ENCODE measurements around the gene MEG3. TPM values are rescaled to one million over a fixed set of nuclear protein-coding genes. Genes with fewer than 3 reads are reported as not detected.
"Not testable (repeated sequence)": the region's sequence is repeated elsewhere in the genome, so short reads cannot be mapped to it uniquely, and the experiment has no call there.

The MEG3 gene
- total RNA-seq, 1 donor from 2014 or later, result 24.7 TPM

DNA sequence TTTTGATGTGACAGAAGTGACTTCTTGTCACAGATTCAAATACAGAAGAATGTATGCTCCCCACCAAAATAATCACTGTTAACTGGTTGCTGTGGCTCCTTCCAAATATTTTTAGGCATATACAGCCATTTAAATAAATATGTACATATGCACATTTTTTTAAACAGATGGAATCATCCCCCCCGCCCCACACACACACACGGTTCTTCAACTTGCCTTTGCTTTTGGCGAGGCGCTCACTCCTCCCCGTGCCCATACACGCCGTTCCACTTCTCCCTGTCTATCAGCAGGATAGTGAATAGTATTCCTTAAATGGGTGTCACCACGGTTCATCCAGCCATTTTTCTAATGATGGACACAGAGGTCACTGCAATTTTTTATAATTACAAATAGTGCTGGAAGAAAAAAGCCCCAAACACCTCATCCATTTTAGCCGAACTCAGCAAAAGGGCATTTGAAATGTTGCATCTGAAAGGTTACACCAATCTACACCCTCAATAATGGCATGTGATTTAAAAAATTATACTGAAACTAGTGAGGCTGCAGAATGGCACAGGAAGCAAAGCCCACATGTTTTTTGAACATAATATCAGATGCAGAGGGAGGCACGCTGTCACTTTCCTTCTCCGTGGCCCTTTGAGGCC is 39.2 kb upstream of the MEG3 start:
- ATAC-seq (ENCODE audit: poor library complexity), result no peak
- intact Hi-C loops (cut with DNase I), result no loop called here
- DNase-seq, result peak; percentile 16

DNA sequence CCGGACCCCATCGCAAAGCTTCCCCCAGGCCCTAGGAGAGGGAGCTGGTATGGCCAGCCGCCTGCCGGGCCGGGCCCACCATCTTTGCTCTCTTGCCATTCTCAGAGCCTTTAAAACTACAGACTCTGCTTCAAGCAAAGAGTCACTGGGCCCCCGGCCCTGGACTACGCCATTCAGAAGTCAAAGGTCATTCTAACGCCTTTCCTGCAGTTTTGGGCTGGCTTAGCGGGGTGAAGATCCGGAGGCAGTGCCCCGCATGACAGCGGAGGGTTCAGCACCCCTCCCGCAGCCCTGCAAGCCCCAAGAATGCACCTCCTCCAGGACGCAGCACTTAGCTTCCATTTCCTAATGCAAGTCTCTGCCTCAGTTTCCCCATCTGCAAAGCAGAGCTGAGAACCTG is 38.3 kb upstream of the MEG3 start:
- ATAC-seq (ENCODE audit: poor library complexity), result no peak
- intact Hi-C loops (cut with DNase I), result no loop called here
- DNase-seq, result peak; percentile 11

DNA sequence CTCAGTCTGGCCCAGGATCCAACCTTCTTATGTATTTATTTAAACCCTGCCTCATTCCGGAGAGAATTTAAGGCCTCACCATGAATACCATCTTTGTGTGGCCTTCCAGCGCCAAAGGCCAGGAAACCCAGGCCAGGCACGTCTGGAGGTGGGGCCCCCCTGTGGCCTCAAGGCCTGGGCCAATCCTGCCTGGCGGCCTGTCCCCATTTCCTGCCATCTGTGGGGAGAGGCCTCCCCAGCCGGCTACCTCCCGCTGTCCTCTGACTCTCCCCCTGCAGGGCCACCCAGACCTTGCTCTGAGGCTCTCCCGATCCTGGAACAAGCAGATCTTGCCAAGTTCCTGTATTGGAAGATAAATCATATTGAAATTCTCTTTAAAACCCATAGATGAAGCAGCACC is 37.4 kb upstream of the MEG3 start:
- ATAC-seq (ENCODE audit: poor library complexity) (no peak), DNase-seq (peak; percentile 8)
- intact Hi-C loops (cut with DNase I), result no loop called here

DNA sequence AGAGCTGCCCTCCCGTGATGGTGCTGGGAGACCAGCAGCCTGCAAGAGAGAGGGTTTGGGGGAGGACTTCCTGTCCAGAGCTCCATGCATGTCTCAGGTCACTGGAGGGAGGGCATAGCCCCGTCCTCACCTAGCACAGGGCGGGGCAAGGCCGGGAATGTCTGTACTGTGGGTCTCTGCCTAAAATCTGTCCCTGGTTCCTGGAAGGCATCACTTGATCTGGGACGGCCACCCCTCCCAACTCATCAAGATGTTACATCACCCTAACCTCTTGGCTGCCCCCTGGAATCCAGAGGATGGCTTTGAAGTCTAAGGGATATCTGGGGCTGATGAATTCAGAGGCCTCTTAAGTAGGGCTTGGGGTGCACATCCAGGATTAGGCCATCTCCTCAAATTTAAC is 37.0 kb upstream of the MEG3 start:
- intact Hi-C loops (cut with DNase I), result no loop called here
- ATAC-seq (ENCODE audit: poor library complexity), result no peak
- DNase-seq, result peak; percentile 23

DNA sequence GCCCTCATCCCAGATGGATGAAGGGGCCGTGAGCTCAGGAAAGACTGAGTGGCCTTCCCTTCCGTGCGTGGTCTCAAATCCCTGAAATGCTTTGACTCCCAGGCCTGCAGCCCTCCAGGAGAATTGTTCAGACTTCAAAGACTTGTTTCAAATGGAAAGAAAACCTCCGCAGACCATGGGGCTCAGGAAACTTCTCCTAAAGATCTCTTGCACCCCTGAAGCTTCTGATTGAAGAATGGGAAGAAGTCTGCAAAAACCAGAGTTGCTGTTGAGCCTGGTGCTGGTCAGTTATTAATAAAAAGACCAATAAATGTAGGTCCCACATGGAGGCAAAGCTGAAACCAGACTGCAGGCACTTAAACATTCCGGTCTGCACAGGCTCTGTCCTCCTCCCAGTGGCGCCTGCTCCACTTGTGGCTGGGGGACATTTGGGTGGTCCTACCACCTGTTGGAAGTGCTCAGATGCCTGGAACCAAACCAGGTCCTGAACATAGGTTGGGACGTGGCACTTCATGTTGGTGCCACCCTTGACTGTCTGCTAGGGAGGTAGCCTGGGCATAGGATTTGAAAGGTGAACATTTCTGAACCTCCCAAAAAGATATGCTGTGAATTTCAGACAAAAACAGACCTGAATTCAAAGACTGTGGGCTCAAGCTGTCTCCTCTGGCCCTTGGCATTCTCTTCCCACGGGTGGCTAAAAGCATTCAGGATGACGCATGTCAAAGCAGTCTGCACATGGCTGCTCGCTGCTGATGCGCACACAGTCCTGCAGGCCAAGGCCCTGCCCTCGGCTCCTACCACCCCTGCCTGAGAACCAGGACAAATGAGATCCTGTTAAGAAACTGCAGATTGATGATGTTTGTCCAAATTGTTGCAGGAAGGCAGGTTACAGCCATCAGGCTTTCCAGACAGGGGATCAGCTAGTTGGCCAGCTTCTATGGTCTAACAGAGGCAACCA is 36.2 kb upstream of the MEG3 start:
- intact Hi-C loops (cut with DNase I), result no loop called here
- ATAC-seq (ENCODE audit: poor library complexity) (no peak), DNase-seq (peak; percentile 5)

DNA sequence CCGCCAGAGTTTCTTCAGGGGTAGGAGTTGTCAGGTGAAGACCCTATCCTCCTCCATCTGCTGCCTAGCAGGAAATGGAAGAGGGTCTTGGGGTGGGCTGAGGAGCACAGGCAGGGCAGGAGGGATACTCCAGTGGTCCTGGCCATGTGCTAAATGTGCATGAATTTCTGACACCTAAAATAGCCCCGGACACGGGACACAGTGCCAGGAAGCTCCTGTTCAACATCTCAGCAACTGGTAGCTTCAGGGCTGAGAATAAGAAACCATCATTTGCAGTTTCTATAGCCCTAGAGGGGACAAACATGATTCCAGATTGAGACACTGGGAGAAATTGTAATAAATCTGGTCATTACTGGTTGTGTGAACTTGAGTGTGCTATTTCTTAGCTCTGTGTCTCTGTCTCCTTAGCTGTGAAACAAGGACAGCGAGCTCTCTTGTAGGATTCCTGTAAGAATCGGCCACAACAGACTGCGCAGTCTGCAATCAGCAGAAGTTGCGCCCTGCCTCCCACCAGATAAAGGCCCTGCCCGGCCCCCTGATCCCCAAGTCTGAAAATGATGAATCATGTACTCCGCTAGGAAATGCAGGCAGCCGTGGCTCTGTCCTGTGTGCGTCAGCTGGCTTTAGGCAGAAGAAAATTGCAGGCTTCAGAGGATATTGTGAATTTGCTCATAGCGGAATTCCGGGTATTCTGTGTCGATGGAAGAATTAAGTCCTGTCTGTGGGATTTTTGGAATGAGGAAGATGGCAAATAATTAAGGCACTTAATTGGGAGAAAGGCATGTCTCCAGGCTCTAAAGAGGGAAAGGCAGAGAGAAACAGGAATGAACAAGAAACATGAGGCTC is 35.2 kb upstream of the MEG3 start:
- intact Hi-C loops (cut with DNase I), result no loop called here
- no peak for ATAC-seq (ENCODE audit: poor library complexity)

DNA sequence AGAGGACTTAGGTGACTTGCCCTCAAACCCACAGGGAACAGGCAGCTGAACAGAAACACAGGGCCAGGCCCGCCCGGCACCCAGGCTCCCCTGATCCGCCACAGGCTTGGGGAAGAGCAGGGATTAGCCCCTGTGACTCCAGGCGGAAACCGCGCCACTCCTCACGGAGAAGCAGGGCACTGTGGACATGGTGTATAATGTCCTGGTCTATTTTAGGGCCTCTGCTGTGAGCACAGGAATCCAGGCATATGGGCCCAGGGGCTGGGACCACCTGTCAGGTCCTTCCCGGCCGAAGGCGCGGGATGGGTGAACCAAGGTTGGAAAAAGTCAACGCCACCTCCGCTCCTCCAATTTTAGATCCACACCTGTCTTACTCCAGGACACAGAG is 34.6 kb upstream of the MEG3 start:
- intact Hi-C loops (cut with DNase I), result no loop called here
- no peak for ATAC-seq (ENCODE audit: poor library complexity)
- DNase-seq, result peak; percentile 10

More for the DNA sequence above, 35.2 kb upstream of the MEG3 start:
- peak; percentile 24 for DNase-seq

DNA sequence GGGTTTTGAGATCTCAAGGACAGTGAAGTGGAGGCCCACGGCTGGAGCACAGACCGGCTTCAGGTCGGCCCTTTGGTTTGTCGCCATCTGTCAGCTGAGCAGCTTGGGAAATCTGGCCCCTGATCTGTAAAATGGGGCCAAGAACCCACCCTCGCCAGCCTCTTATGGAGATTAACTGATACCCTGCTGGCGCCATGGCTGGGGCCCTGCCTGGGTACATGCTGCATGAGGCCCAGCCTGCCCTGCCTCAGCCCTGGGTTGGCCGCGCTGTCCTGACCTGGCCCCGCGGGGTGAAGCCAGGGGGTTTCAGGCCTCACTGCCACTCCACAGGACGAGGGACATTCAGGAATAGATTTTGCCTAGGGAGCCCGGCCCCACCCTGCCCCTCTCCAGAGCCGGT is 33.9 kb upstream of the MEG3 start:
- DNase-seq, result peak; percentile 30
- no peak for ATAC-seq (ENCODE audit: poor library complexity)
- intact Hi-C loops (cut with DNase I), result no loop called here

DNA sequence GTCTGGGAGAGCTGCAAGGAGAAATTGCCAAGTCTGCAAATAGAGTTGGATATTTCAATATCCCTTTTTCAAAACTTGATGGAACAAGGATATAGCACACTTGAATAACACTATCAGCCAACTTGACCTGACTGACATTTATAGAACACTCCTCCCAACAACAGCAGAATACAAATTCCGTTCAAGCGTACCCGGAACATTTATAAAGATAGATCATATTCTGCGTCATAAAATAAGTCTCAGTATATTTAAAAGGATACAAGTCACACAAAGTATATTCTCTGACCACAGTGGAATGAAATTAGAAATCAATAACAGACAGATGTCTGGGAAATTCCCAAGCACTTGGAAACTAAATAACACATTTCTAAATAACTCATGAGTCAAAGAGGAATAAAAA is 29.0 kb upstream of the MEG3 start:
- no peak for ATAC-seq (ENCODE audit: poor library complexity)
- DNase-seq, result no peak
- intact Hi-C loops (cut with DNase I), result no loop called here

DNA sequence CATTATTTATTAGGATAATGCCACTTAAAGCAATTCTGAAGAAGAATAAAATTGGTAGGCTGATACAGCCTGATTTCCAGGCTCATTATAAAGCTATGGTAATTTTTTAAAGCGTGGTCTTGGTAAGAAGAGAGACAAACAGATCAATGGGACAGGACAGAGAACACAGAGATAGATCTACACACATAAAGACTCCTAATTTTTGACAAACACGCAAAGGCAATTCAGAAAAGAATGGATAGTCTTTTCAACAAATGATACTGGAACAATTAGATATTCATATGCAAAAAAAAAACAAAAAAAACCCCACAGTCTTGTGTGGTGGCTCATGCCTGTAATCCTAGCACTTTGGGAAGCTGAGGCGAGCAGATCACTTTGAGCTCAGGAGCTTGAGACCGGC is 25.9 kb upstream of the MEG3 start:
- intact Hi-C loops (cut with DNase I), result no loop called here
- ATAC-seq (ENCODE audit: poor library complexity), result no peak
- no peak for DNase-seq

DNA sequence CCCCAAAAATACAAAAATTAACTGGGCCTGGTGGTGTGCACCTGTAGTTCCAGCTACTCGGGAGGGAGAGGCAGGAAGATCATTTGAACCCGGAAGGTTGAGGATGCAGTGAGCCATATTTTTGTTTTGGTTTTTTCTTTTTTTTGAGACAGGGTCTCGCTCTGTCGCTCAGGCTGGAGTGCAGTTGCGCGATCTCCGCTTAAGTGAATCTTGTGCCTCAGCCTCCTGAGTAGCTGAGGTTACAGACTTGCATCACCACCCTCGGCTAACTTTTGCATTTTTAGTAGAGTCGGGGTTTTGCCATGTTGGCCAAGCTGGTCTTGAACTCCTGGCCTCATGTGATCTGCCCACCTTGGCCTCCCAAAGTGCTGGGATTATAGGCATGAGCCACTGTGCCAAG is 24.5 kb upstream of the MEG3 start:
- ATAC-seq (ENCODE audit: poor library complexity); intact Hi-C loops (cut with DNase I): not testable (repeated sequence)
- DNase-seq, result peak; percentile 9

DNA sequence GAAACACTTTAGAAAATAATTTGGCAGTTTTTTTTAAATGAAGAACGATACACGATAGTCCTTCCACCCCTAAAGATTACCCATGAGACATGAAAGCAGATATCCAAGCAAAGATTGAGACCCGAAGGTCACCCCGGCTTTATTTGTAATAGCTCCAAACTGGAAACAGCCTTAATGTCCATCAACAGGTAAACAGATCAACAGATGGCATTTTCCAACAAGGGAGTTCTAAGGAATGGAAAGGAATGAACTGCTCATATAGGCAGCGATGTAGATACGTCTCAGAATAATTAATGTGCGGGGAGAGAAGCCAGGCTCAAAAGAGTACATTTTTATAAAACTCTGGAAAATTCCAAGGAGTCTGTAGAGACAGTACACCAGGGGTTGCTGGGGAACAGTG is 23.7 kb upstream of the MEG3 start:
- intact Hi-C loops (cut with DNase I), result no loop called here
- no peak for ATAC-seq (ENCODE audit: poor library complexity)
- no peak for DNase-seq

DNA sequence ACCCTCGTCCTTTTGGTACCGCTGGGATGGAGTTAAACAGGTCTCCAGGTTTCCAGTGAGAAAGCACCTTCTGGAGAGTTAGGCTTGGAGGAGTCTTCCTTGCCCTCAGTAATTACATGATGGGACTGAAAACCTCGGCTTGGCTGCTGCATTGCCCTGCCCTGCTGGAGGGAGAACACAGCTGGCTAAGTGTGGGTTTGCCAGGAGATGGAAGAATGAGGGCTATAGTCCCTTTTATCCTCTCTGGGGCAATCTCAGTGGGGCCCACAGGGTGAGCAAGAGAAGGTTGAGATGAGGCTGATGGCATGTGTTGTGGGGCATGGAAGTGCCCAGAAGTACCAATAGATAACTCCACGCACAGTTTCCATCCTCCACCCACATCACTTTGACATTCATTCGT is 23.2 kb upstream of the MEG3 start:
- no peak for ATAC-seq (ENCODE audit: poor library complexity)
- intact Hi-C loops (cut with DNase I), result no loop called here

DNA sequence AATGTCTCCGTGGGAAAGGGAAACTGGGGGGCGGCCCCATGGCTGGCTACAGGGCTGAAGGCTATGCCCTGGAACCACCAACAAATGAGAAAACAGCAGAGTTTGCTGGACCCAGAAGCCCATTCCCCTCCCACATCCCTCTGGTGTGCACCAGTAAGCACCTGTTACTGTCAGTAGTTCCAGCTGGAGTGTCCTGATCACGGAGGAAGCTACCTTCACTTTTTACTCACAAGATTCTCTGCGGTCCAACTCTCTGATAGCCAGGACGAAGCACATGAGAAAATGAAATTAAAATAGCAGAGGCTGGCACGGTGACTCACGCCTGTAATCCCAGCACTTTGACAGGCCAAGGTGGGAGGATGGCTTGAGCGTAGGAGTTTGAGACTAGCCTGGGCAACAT is 22.7 kb upstream of the MEG3 start:
- ATAC-seq (ENCODE audit: poor library complexity) (no peak), DNase-seq (peak; percentile 1)
- intact Hi-C loops (cut with DNase I), result no loop called here

More for the DNA sequence above, 23.2 kb upstream of the MEG3 start:
- DNase-seq, result peak; percentile 13

DNA sequence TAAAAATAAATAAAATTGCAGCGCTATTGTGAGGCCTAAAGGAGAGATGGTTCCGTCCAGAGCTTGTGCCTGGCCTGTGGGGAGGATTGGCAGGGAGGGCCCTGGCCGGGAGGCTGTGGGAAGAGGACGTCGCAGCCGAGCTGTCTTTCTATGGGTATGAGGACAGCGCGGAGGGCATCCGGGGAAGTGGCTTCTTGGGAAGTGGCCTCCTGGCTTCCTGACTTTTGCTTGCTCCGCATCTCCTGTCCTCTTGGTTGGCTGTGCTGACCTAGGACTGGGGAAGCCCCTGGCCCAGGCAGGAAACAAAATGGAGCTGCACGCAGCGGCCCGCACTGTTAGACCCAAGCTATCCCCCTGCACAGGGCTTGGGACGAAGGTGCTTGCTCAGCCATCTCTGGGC is 22.2 kb upstream of the MEG3 start:
- ATAC-seq (ENCODE audit: poor library complexity) (no peak), DNase-seq (peak; percentile 24)
- intact Hi-C loops (cut with DNase I), result no loop called here

DNA sequence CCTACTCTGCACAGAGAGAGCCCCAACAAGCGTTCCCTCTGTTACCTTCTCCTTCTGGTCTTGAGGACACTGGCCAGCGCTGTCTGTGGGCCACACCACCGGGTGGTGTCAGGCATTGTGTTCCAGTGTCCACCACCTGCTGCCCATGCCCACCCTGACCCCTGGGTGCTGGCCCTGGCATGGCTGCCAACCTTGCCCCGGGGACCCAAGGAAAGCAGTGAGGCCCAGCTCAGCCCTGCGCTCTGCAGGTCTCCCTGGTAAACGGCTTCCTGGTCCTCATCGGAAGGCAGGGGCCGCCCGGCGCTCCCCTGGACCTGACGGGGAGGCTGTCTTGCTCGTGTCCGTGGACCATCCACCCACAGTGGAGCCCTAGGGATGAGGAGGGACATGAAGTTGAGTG is 21.8 kb upstream of the MEG3 start:
- intact Hi-C loops (cut with DNase I), result no loop called here
- ATAC-seq (ENCODE audit: poor library complexity) (no peak), DNase-seq (peak; percentile 20)

DNA sequence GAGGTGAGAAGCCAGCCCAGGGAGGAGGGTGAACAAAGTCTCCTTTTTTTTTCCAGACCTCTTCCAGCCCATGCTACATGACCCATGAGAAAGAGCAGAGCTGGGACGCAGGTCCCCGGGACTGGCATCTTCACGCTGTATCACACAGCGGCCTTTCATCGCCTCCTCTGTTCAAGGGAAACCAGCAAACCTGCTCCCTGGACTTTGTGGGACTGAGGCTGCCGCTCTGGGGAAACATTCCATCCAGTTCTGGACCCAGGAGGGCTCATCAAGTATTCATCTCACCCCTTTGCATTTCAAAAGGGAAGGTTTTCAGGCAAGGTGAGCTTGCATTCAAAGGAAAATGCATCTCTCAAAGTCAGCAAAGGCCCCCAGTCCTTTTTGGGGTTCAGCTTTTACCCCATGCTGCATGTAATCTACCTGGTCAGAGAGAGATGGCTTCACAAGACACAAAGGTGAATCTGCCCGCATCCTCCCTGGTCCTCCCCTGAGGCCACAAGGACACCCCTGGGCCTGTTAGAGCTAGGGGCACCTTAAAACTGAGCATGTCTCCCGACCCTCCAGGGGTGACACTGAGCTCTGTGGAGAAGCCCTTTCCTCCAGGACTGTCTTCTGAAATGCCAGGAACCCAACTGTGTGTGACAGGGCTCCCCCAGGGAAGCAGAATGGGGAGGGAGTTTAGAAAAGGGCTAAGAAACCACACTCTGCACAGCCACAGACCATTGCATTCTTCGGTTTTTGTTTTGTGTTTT is 21.2 kb upstream of the MEG3 start:
- intact Hi-C loops (cut with DNase I), result no loop called here
- DNase-seq, result peak; percentile 8
- ATAC-seq (ENCODE audit: poor library complexity), result no peak

DNA sequence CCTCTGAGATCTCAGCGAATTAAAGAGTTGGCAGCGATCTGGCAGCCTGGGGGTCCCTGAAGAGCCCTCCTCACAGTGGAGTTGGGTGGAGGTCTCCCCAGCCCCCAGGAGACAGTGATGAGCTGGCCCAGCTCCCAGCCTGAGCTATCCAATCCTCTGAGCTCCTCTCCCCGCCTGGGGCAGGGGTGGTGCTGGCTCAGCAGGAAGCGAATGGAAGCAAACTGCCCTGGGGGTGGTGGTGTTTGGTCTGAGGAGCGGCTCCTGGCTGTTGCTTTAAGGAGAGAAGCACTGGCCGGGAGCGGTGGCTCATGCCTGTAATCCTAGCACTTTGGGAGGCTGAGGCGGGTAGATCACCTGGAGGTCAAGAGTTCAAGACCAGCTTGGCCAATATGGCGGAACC is 19.5 kb upstream of the MEG3 start:
- intact Hi-C loops (cut with DNase I), result no loop called here
- no peak for ATAC-seq (ENCODE audit: poor library complexity)
- peak; percentile 22 for DNase-seq

DNA sequence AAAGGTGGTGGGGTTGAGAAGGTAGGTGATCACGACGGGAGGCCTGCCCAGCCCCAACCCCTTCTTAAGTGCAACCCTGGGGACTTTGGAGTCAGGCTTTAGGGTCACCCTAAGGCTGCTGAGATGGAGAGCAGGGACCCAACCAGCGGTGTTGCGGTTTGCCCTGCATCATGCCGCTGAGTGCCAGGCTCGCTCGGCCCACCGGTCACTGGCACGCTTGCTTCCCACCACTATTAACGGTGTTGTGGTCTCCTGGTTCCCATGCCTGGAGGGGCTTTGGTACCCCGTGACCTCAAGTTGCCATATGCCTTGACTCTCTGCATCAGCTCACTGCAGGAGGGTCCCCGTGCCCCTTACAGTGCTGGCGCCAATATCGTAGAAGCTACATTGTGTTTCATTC is 18.4 kb upstream of the MEG3 start:
- DNase-seq (peak; percentile 17), ATAC-seq (ENCODE audit: poor library complexity) (no peak)
- intact Hi-C loops (cut with DNase I), result no loop called here
